DLD1 (cell line): ENCODE data around the gene PTGS1.
"Not testable (repeated sequence)": the region's sequence is repeated elsewhere in the genome, so short reads cannot be mapped to it uniquely, and the experiment has no call there.

Experiments used
- in situ Hi-C: cut with HindIII; loops from 2 replicates; pipeline ENCODE4 v1.10.0; 2017; ENCODE audit warnings: low sequenced_read_pairs

Gene PTGS1

DNA sequence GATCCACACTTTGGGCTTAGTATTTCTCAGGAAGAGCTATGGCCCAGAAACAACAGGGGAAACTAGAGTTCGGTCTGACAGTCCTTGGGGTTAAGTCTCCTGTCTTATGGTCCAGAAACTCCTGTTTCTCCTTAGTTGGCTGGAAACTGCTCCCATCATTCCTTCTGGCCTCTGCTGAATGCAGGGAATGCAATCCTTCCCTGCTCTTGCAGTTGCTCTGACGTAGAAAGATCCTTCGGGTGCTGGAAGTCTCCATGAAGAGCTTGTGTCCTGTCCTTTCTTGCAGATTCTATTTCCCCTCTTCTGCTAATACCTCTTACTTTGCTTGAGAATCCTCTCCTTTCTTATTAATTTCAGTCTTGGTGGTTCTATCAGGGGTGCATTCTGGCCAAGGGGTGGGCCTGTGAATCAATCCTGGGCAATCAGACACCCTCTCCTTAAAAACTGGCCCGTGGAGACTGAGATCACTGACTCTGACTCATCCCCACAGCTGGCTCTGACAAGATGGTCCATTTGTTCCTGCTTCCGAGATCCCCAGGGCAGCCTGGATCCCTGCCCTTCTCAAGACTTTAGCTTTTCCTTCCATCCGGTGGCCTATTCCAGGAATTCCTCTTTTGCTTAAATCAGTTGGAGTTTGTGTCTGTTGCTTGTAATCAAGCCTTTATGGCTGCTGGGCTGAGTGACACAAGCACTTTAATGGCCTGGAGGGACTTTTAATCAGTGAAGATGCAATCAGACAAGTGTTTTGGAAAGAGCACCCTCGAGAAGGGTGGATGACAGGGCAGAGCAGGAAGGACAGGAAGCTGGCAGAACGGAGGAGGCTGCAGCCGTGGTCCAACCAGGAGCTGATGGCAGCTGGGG is 23.7 kb downstream of the PTGS1 start:
- in situ Hi-C loops = loop anchor here (5.0 kb wide), 1 partner anchor 58 kb away; no protein-coding TSS in a partner anchor

DNA sequence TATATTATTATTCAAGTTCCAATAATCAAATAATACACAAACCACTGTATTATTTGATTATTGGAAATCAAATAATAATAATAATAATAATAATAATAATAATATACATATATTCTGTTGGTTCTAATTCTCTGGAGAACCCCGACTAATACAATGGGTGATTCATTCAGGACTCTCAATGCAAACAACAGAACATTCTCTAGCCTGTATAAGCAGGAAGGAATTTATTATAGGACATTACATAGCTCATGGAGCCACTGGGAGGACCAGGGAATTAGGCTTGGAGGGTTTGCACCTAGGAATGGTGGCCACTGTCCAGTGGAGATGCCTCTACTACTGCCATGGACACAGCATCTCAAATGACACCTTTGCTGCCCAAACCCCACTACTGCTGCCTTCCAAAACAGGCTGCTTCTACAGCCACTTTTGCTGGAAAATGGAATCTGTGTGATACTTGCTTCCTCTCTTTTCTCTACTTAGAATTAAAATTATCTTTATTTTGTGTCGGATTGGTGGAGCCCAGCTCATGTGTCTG is 25.9 kb downstream of the PTGS1 start:
- in situ Hi-C loops = loop anchor here (5.0 kb wide), 1 partner anchor 56 kb away; no protein-coding TSS in a partner anchor

- in situ Hi-C loops = loop anchor here (5.0 kb wide), 1 partner anchor 55 kb away; no protein-coding TSS in a partner anchor
Observed at GRCh38 chr9:122397749-122398148, 26.9 kb downstream of the PTGS1 start.

DNA sequence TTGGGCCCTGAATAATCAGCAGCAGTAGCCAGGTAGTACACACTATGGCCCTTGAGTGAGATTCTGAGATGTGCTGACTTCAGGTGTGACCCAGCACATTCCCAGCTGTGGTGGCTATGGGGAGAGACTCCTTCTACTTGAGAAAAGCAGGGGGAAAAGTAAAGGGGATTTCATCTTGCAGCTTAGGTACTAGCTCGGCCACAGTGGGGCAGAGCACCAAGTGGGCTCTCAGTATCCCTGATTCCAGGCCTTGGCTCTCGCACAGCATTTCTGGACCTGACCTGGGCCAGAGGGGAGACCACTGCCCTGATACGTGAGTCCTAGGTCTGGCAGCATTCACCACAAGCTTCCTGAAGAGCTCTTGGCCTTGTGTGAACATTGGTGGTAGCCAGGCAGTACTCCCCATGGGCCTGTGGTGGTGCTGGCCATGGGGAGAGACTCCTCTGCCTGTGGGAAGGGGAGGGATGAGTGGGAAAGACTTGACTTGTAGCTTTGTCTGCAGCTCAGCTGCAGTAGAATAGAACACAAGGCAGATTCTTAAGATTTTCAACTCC is 27.6 kb downstream of the PTGS1 start:
- in situ Hi-C loops = loop anchor here (5.0 kb wide), 1 partner anchor 54 kb away; no protein-coding TSS in a partner anchor

- in situ Hi-C loops = no loop called here
Observed at GRCh38 chr9:122401896-122402295, 31.1 kb downstream of the PTGS1 start.

DNA sequence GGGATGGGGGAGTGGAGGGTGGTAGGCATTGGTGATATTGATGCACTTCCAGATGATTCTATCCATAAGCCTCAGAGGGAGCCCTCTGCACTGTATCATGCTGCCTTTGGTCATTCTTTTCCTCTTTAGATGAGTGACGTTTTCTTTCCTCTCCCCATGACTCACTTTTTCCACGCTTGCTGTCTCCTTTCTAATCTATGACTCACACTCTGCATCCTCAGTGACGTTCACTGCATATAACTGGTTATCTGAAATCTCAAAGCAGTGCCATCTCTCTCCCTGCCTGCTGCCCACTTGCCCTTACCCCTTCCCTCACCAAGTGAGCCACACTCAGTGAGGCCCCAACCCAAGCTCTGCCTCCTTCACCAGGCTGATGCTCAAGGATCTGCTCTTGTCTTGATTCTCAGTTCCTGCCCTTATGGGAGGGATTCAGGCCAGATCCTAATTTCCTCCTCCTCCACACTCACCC is 31.6 kb downstream of the PTGS1 start:
- in situ Hi-C loops = no loop called here

GRCh38 chr9:122402874-122403273 is 32.0 kb downstream of the PTGS1 start:
- in situ Hi-C loops = no loop called here

DNA sequence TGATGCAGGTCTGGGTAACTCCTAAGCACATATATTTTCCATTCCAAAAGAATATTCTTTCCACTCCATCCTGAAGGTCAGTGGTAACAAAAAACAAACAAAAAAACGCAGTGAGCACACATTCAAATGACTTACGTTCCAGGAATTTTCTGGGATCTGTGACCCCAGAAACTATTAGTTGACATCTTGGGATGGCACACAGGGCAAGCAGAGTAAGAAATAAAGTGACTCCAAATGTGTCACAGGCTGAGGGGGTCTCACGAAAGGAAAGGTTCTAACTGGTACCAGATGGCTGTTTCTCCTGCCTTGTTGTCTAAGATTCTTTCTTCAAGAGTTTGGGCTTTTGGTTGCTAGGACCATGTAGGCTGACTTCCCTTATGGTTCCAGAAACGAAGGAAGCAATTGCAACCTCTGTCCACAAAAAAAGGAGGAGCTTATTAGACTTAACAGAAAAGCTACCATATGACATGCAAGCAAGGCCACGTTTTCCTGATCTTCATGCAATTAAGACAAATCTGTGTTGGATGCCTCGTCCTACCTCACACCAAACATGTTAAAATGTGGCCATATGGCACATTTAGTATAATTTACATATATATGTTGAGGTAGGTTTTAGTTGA is 32.7 kb downstream of the PTGS1 start:
- in situ Hi-C loops = no loop called here

- in situ Hi-C loops = not testable (repeated sequence)
Observed at GRCh38 chr9:122405304-122406069, 34.7 kb downstream of the PTGS1 start.

GRCh38 chr9:122406070-122406890 is 35.5 kb downstream of the PTGS1 start:
- in situ Hi-C loops = no loop called here

GRCh38 chr9:122414108-122414507 is 43.3 kb downstream of the PTGS1 start:
- in situ Hi-C loops = not testable (repeated sequence)

DNA sequence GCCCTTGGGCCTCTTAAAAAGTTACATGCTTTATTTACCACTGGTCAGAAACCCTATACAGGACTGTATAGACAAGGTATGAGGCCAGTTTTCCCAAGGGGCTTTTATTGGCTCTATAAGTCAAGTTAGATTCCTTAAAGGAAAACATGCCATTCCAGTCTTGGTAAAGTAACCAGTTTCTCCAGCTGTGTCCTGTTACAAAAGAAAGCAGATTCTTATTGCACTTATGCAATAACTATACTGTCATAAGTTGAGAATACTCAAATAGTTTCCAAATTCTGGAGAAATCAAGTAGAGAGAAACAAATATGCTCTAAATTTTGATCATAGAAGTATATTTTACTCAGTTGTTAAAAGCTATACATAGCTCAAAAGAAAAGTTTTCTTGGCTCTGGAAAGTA is 47.2 kb downstream of the PTGS1 start:
- in situ Hi-C loops = no loop called here

DNA sequence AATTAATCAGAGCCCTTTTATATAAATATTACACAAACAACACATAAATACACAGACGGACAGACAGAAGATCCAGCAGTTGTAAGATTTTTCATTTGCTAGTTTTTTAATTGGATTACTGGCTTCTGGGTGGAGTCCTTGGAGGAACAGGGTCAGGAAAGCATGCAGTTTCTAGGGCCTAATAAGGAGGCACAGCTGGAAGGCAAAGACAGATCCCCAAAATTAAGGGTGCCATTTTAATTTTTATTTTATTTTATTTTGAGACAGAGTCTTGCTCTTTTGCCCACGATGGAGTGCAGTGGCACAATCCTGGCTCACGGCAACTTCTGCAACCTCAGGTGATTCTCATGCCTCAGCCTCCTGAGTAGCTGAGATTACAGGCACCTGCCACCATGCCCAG is 49.5 kb downstream of the PTGS1 start:
- in situ Hi-C loops = no loop called here

GRCh38 chr9:122425087-122425486 is 54.3 kb downstream of the PTGS1 start:
- in situ Hi-C loops = no loop called here

DNA sequence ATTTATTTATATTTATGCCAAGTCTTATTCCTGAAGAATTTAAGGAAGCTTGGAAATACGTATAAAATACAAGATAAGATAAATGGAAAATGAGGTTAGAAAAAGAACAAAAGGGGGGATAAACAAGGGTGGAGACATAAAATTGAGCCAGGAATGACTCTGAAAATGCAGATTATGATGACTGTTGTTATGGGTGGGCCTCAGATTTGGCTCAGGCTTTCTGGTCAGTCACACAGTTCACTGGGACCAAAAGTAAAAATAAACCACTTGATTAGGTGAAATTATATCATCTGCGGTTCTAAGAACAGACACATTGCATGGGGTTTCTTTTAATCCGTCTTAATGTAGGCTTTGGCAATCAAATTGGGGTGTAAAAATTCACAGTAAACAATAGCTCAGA is 55.9 kb downstream of the PTGS1 start:
- in situ Hi-C loops = no loop called here

DNA sequence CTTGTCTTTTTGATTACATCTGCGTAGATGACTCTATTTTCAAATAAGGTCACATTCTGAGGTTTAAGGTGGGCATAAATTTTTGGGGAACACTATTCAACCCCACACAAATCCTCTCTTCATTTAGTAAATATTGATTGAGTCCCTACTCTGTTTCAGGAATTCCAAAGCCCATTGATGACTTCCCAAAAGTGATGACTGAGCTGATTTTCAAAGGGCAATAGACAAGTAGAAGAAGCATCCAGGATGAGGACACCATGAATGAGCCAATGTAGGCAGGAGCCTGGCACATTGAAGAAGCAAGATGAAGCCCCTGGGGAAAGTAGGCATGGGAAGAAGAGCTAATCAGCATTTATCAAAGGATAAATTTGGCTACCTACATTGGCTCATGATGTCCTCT is 71.7 kb downstream of the PTGS1 start:
- in situ Hi-C loops = no loop called here

GRCh38 chr9:122444041-122444733 is 73.4 kb downstream of the PTGS1 start:
- in situ Hi-C loops = no loop called here
